Endothelial cell of umbilical vein (primary cell): ENCODE data around the gene OTOGL. TPM values are rescaled to one million over a fixed set of nuclear protein-coding genes. Genes with fewer than 3 reads are reported as not detected.

Experiments used
- BruUV-seq: library from RNA; stranded (reverse); fragments of 400-500 nt; replicated peaks from 2 replicates; lab custom pipeline; 2021; lab: Mats Ljungman, UMichigan
- CTCF ChIA-PET: fragments of 300-600, 350-600 bp; sonication (Branson Sonifier 250); formaldehyde crosslinking; loops from one replicate; lab custom pipeline; 2021; ENCODE audit warnings: antibody characterized with exemption, inconsistent platforms; lab: Charles Lee
- POLR2A ChIA-PET: fragments of 300-600, 350-600 bp; sonication (Branson Sonifier 250); formaldehyde crosslinking; loops from one replicate; lab custom pipeline; 2021; ENCODE audit warnings: antibody characterized with exemption, inconsistent platforms; lab: Charles Lee
- DNase-seq: peaks from one replicate; pipeline ENCODE4 v3.0.0-alpha.2; 2011; ENCODE audit warnings: low read depth, low spot score
- FAIRE-seq: peaks from 2 replicates; lab custom pipeline; 2011; peaks lifted over from hg19 to GRCh38; lab: Jason Lieb, UNC
- H2AFZ ChIP-seq: 2 replicates; pipeline ENCODE4 v1.6.0; 2012; ENCODE audit warnings: low read depth, low read length, control low read depth, inconsistent platforms
- H3K27ac ChIP-seq: 2 replicates; pipeline ENCODE4 v1.5.1; 2011; ENCODE audit warnings: low read depth, mild to moderate bottlenecking, control low read depth, low read length, moderate library complexity; ENCODE audit not compliant: insufficient read depth
- H3K27me3 ChIP-seq, 2 experiments: 2 replicates each; pipeline versions ENCODE4 v1.6.0 to v1.6.1; 2011; ENCODE audit warnings: low read length in 2 of 2, mixed read lengths in 1 of 2; ENCODE audit not compliant: control insufficient read depth in 2 of 2, insufficient read depth in 2 of 2
- H3K36me3 ChIP-seq, 2 experiments: 2 replicates in 1 of 2; 3 replicates in 1 of 2; pipeline ENCODE4 v1.5.1; 2011; ENCODE audit warnings: low read length in 2 of 2, mild to moderate bottlenecking in 1 of 2, moderate library complexity in 1 of 2; ENCODE audit not compliant: control insufficient read depth in 2 of 2, insufficient read depth in 2 of 2; ENCODE audit errors: extremely low read depth in 1 of 2
- H3K4me1 ChIP-seq: 3 replicates; pipeline ENCODE4 v1.5.1; 2011; ENCODE audit warnings: mild to moderate bottlenecking, low read length; ENCODE audit not compliant: control insufficient read depth, insufficient read depth; ENCODE audit errors: extremely low read depth
- H3K4me2 ChIP-seq: 2 replicates; pipeline ENCODE4 v1.6.1; 2011; ENCODE audit warnings: low read length, control low read depth, mixed read lengths; ENCODE audit not compliant: insufficient read depth
- H3K4me3 ChIP-seq, 3 experiments: fragments of 200-600 bp in 1 of 3; sonication (generic), shearing (Covaris generic) in 1 of 3; replicated peaks in 1 of 3; 2 replicates each; pipeline ENCODE4 v1.5.1; 2011 to 2016; ENCODE audit warnings: control low read depth in 3 of 3, low read length in 3 of 3, mild to moderate bottlenecking in 2 of 3, inconsistent platforms in 1 of 3, low read depth in 1 of 3, moderate library complexity in 1 of 3; ENCODE audit not compliant: insufficient read depth in 1 of 3
- H3K79me2 ChIP-seq: 2 replicates; pipeline ENCODE4 v1.6.0; 2012; ENCODE audit warnings: low read length, inconsistent platforms; ENCODE audit not compliant: control insufficient read depth, insufficient read depth
- H3K9ac ChIP-seq: replicated peaks from 2 replicates; pipeline ENCODE3; 2011; ENCODE audit warnings: low read length, control low read depth; ENCODE audit not compliant: insufficient read depth; ENCODE audit errors: extremely low read depth
- H3K9me1 ChIP-seq: replicated peaks from 3 replicates; pipeline ENCODE4 v1.6.0; 2011; ENCODE audit warnings: mild to moderate bottlenecking, low read length; ENCODE audit not compliant: control insufficient read depth, insufficient read depth; ENCODE audit errors: extremely low read depth
- H3K9me3 ChIP-seq: replicated peaks from 2 replicates; pipeline ENCODE4 v1.5.1; 2012; ENCODE audit warnings: low read length, inconsistent platforms; ENCODE audit not compliant: control insufficient read depth, insufficient read depth
- H4K20me1 ChIP-seq: replicated peaks from 2 replicates; pipeline ENCODE3; 2011; ENCODE audit warnings: mild to moderate bottlenecking, low read length; ENCODE audit not compliant: control insufficient read depth, insufficient read depth; ENCODE audit errors: extremely low read depth
- CTCF ChIP-seq, 2 donors: IDR thresholded peaks; 1 replicate in 1 of 2; 2 replicates in 1 of 2; pipeline ENCODE4 v1.5.1; 2011; ENCODE audit warnings: low read length in 2 of 2, mild to moderate bottlenecking in 2 of 2, moderate library complexity in 2 of 2, control low read depth in 1 of 2, inconsistent platforms in 1 of 2, low read depth in 1 of 2; ENCODE audit not compliant: insufficient read depth in 1 of 2; ENCODE audit errors: extremely low read depth in 1 of 2
- EZH2 ChIP-seq: IDR thresholded peaks from 2 replicates; pipeline ENCODE4 v1.6.1; 2012; ENCODE audit warnings: borderline replicate concordance, low read depth, mild to moderate bottlenecking, moderate library complexity, low read length, inconsistent platforms; ENCODE audit not compliant: severe bottlenecking
- FOS ChIP-seq: IDR thresholded peaks from 2 replicates; pipeline ENCODE4 v1.6.1; 2011; ENCODE audit warnings: mild to moderate bottlenecking, low read length, moderate library complexity, borderline replicate concordance; ENCODE audit not compliant: insufficient read depth
- GATA2 ChIP-seq: IDR thresholded peaks from 2 replicates; pipeline ENCODE4 v1.7.0; 2011; ENCODE audit warnings: low read depth, mild to moderate bottlenecking, moderate library complexity, mixed read lengths, low read length; ENCODE audit not compliant: insufficient read length, insufficient read depth
- JUN ChIP-seq: IDR thresholded peaks from 2 replicates; pipeline ENCODE4 v1.6.1; 2011; ENCODE audit warnings: borderline replicate concordance, low read depth; ENCODE audit not compliant: insufficient read length, insufficient read depth
- MAX ChIP-seq: IDR thresholded peaks from 2 replicates; pipeline ENCODE4 v1.6.1; 2011; ENCODE audit not compliant: insufficient read depth, insufficient read length
- MYC ChIP-seq: IDR thresholded peaks from one replicate; pipeline ENCODE4 v1.6.1; 2011; ENCODE audit warnings: mild to moderate bottlenecking, low read depth, low read length
- POLR2A ChIP-seq: IDR thresholded peaks from 2 replicates; pipeline ENCODE4 v1.6.1; 2012; ENCODE audit warnings: low read depth, mild to moderate bottlenecking, control low read depth, low read length
- POLR2AphosphoS5 ChIP-seq: IDR thresholded peaks from 2 replicates; pipeline ENCODE4 v1.6.1; 2012; ENCODE audit warnings: low read depth, mild to moderate bottlenecking, control low read depth, low read length, moderate library complexity; ENCODE audit not compliant: insufficient read depth
- dilution Hi-C: fragments of 300-500 bp; cut with MboI; formaldehyde crosslinking; loops from one replicate; pipeline ENCODE4 v1.15.0; 2019; ENCODE audit warnings: low sequenced_read_pairs; ENCODE audit not compliant: extremely low pct_ligation_motif_present
- intact Hi-C: fragments of 100-400 bp; cut with micrococcal nuclease; formaldehyde crosslinking; loops from one replicate; pipeline ENCODE4 v1.10.0; 2022
- polyA plus RNA-seq, 4 experiments: library from polyadenylated mRNA; depleted of rRNA in 3 of 4; stranded (reverse) in 3 of 4; unstranded in 1 of 4; fragments of >200 nt; gene quantifications; 2 replicates each; pipeline versions ENCODE4 v1.2.1 to v1.2.3, GENCODE V29; 2011 to 2012; ENCODE audit warnings: missing spikeins in 1 of 4
- total RNA-seq: library from RNA; stranded (reverse); gene quantifications from 2 replicates; pipeline ENCODE4 v1.2.3, GENCODE V29; 2021

Gene OTOGL
- total and polyA plus RNA-seq, 2 donors (not counting 3 experiments of a cell fraction or from before 2014, with no cell fraction given), result 1.4 to 2.0 TPM

GRCh38 chr12:80140005-80140404 is 40.7 kb downstream of the OTOGL start:
- H3K27me3 ChIP-seq, result peaks cover 0 to 5% of the 10 kb centered on the region in 2 experiments
- no peak overlapping the region for H2AFZ ChIP-seq
- no peaks in the 10 kb centered on the region for H3K79me2 ChIP-seq
- no peaks in the 10 kb centered on the region for H3K36me3 ChIP-seq
- H3K9me3 ChIP-seq, result no peaks in the 10 kb centered on the region
- no peak overlapping the region for H3K27ac ChIP-seq
- no peaks in the 10 kb centered on the region for H4K20me1 ChIP-seq
- H3K4me2 ChIP-seq, result no peak overlapping the region
- no peak overlapping the region for H3K9ac ChIP-seq
- CTCF ChIA-PET, result no interaction called here
- intact Hi-C loops, result loop anchor here (1.0 kb wide), 1 partner anchor 28 kb away; no protein-coding TSS in a partner anchor
- no peak overlapping the region for H3K4me3 ChIP-seq
- FAIRE-seq (no peak), DNase-seq (no peak)
- BruUV-seq, result no TSS peak
- dilution Hi-C loops, result no loop called here
- TF ChIP-seq POLR2A (no peak), EZH2 (no peak), POLR2AphosphoS5 (no peak), CTCF (IDR thresholded peaks at IDR 0.05; ENCODE audit: extremely low read depth in 1 of 2, insufficient read depth in 1 of 2, low read depth in 1 of 2, low read length in 2 of 2) (no peak), JUN (no peak), MYC (no peak), FOS (no peak), GATA2 (no peak), MAX (no peak)
- H3K4me1 ChIP-seq, result no peaks in the 10 kb centered on the region
- no peaks in the 10 kb centered on the region for H3K9me1 ChIP-seq
- POLR2A ChIA-PET, result no interaction called here
